Activated naive CD8-positive, alpha-beta T cell treated with anti-CD3 and anti-CD28 coated beads, Interleukin-2, amount 10 ng/mL, durations not matched to agents 7 days and 5 days (primary cell): ENCODE results near the gene FAIM. TPM values are rescaled to one million over a fixed set of nuclear protein-coding genes. Genes with fewer than 3 reads are reported as not detected.
"Not testable (repeated sequence)": the region's sequence is repeated elsewhere in the genome, so short reads cannot be mapped to it uniquely, and the experiment has no call there.

ENCODE experiments used
- ATAC-seq: fragments of 150-1000 bp; cut with Tn5 transposase; one replicate; pipeline ENCODE4 v1.10.0; 2021; ENCODE audit warnings: low read depth, moderate library complexity
- POLR2A ChIA-PET: fragments of 350-600 bp; sonication (Branson Sonifier 250); formaldehyde crosslinking; loops from one replicate; lab custom pipeline; 2021; ENCODE audit warnings: antibody characterized with exemption; lab: Charles Lee
- DNase-seq: peaks from one replicate; pipeline ENCODE4 v3.0.0; 2021
- H3K27ac Mint-ChIP-seq: one replicate; pipeline ENCODE4 v1.8.0; 2022; ENCODE audit warnings: mild to moderate bottlenecking, mixed read lengths
- H3K27me3 Mint-ChIP-seq: one replicate; pipeline ENCODE4 v1.8.0; 2022; ENCODE audit warnings: mild to moderate bottlenecking, moderate library complexity, mixed read lengths
- H3K36me3 Mint-ChIP-seq: one replicate; pipeline ENCODE4 v1.8.0; 2021; ENCODE audit warnings: mild to moderate bottlenecking, mixed read lengths
- H3K4me1 Mint-ChIP-seq: one replicate; pipeline ENCODE4 v1.8.0; 2021; ENCODE audit warnings: mixed read lengths
- H3K4me3 Mint-ChIP-seq: one replicate; pipeline ENCODE4 v1.8.0; 2022; ENCODE audit warnings: mild to moderate bottlenecking, moderate library complexity, mixed read lengths
- H3K9me3 Mint-ChIP-seq: one replicate; pipeline ENCODE4 v1.8.0; 2021; ENCODE audit warnings: mixed read lengths
- total RNA-seq, 2 experiments: library from RNA; stranded (reverse); gene quantifications; one replicate each; pipeline ENCODE4 v1.2.3, GENCODE V29; 2021

The FAIM gene
- total RNA-seq, result 1 to 10 TPM; 2.7 to 5.2 TPM

GRCh38 chr3:138608322-138609135 lies at the start of gene FAIM:
TSS of gene FAIM (plus strand) at chr3:138608771. CDS start at chr3:138619727, 10,956 bp downstream.
- Mint-ChIP-seq H3K27me3 (peaks cover 2% of the 10 kb centered on the region), H3K4me1 (peaks cover 15% of the 10 kb centered on the region), H3K4me3 (peak within 1 kb of the TSS; percentile 91), H3K36me3 (peaks cover 17% of the 10 kb centered on the region), H3K9me3 (peaks cover 7% of the 10 kb centered on the region), H3K27ac (peak within 1 kb of the TSS; percentile 99)
- peak; percentile 84 for DNase-seq
- peak; percentile 80 for ATAC-seq
- POLR2A ChIA-PET, result interaction anchor here (0.6 to 3.9 kb wide), 3 partner anchors 14 to 328 kb away, joined by 3 to 25 read pairs (median 5); partner anchors contain the start of gene CEP70

GRCh38 chr3:138559134-138559533 lies 49.4 kb upstream of the FAIM start:
- H3K36me3 Mint-ChIP-seq, result peaks cover 65% of the 10 kb centered on the region
- H3K4me3 Mint-ChIP-seq, result no peak overlapping the region
- DNase-seq, result no peak
- ATAC-seq, result no peak
- H3K27ac Mint-ChIP-seq, result no peak overlapping the region
- peaks cover 22% of the 10 kb centered on the region for H3K9me3 Mint-ChIP-seq
- H3K4me1 Mint-ChIP-seq, result peaks cover 4% of the 10 kb centered on the region
- POLR2A ChIA-PET, result no interaction called here
- H3K27me3 Mint-ChIP-seq, result no peaks in the 10 kb centered on the region

DNA sequence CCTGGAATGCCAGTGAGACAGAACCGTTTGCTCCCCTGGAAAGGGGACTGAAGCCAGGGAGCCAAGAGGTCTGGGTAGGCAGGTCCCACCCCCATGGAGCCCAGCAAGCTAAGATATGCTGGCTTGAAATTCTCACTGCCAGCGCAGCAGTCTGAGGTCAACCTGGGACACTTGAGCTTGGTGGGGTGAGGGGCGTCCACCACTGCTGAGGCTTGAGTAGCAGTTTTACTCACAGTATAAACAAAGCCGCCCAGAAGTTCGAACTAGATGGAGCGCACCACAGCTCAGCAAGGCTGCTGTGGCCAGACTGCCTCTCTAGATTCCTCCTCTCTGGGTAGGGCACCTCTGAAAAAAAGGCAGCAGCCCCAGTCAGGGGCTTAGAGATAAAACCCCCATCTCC lies 48.1 kb upstream of the FAIM start:
- ATAC-seq (no peak), DNase-seq (no peak)
- peaks cover 21% of the 10 kb centered on the region for H3K9me3 Mint-ChIP-seq
- H3K36me3 Mint-ChIP-seq, result peaks cover 59% of the 10 kb centered on the region
- POLR2A ChIA-PET, result no interaction called here
- H3K4me1 Mint-ChIP-seq, result peaks cover 3% of the 10 kb centered on the region
- no peaks in the 10 kb centered on the region for H3K27me3 Mint-ChIP-seq
- no peak overlapping the region for H3K4me3 Mint-ChIP-seq
- H3K27ac Mint-ChIP-seq, result no peak overlapping the region

DNA sequence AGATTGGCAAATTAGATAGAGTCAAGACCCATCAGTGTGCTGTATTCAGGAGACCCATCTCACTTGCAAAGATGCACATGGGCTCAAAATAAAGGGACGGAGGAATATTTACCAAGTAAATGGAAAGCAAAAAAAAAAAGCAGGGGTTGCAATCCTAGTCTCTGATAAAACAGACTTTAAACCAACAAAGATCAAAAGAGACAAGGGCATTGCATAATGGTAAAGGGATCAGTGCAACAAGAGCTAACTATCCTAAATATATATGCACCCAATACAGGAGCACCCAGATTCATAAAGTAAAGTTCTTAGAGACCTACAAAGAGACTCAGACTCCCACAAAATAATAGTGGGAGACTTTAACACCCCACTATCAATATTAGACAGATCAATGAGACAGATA lies 45.7 kb upstream of the FAIM start:
- Mint-ChIP-seq H3K36me3 (peaks cover 58% of the 10 kb centered on the region), H3K9me3 (peaks cover 18% of the 10 kb centered on the region)
- DNase-seq, H3K27ac Mint-ChIP-seq, H3K4me3 Mint-ChIP-seq, H3K27me3 Mint-ChIP-seq, H3K4me1 Mint-ChIP-seq, POLR2A ChIA-PET, ATAC-seq: not testable (repeated sequence)

GRCh38 chr3:138566293-138566692 lies 42.3 kb upstream of the FAIM start:
- H3K9me3 Mint-ChIP-seq, H3K27me3 Mint-ChIP-seq, POLR2A ChIA-PET, H3K27ac Mint-ChIP-seq, H3K4me1 Mint-ChIP-seq, DNase-seq, ATAC-seq, H3K4me3 Mint-ChIP-seq: not testable (repeated sequence)
- H3K36me3 Mint-ChIP-seq, result peaks cover 43% of the 10 kb centered on the region

GRCh38 chr3:138567403-138567802 lies 41.2 kb upstream of the FAIM start:
- H3K27me3 Mint-ChIP-seq, result no peaks in the 10 kb centered on the region
- H3K9me3 Mint-ChIP-seq, result peaks cover 6% of the 10 kb centered on the region
- POLR2A ChIA-PET, result no interaction called here
- H3K36me3 Mint-ChIP-seq, result peaks cover 43% of the 10 kb centered on the region
- H3K4me1 Mint-ChIP-seq, result peaks cover 6% of the 10 kb centered on the region
- DNase-seq (no peak), ATAC-seq (no peak)
- H3K4me3 Mint-ChIP-seq, result no peak overlapping the region
- H3K27ac Mint-ChIP-seq, result no peak overlapping the region

GRCh38 chr3:138569090-138569489 lies 39.5 kb upstream of the FAIM start:
- no peak overlapping the region for H3K27ac Mint-ChIP-seq
- no peak for ATAC-seq
- no peak for DNase-seq
- H3K4me1 Mint-ChIP-seq, result peaks cover 5% of the 10 kb centered on the region
- POLR2A ChIA-PET, result no interaction called here
- H3K27me3 Mint-ChIP-seq, result no peaks in the 10 kb centered on the region
- peaks cover 52% of the 10 kb centered on the region for H3K36me3 Mint-ChIP-seq
- H3K9me3 Mint-ChIP-seq, result peaks cover 10% of the 10 kb centered on the region
- H3K4me3 Mint-ChIP-seq, result no peak overlapping the region

DNA sequence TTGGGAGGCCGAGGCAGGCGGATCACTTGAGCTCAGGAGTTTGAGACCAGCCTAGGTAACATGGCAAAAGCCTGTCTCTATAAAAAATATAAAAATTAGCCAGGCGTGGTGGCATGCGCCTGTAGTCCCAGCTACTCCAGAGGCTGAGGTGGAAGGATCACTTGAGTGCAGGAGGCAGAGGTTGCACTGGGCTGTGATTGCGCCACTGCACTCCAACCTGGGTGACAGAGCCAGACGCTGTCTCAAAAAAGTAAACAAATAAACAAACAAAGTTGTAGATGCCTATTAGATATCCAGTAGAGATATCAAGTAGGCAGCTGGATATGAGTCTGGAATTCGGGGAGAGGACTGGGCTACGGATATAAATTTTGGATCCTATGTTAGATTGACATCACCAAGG lies 38.9 kb upstream of the FAIM start:
- H3K4me1 Mint-ChIP-seq, H3K27ac Mint-ChIP-seq, POLR2A ChIA-PET, DNase-seq, H3K27me3 Mint-ChIP-seq, H3K9me3 Mint-ChIP-seq, H3K4me3 Mint-ChIP-seq, ATAC-seq: not testable (repeated sequence)
- H3K36me3 Mint-ChIP-seq, result peaks cover 50% of the 10 kb centered on the region

DNA sequence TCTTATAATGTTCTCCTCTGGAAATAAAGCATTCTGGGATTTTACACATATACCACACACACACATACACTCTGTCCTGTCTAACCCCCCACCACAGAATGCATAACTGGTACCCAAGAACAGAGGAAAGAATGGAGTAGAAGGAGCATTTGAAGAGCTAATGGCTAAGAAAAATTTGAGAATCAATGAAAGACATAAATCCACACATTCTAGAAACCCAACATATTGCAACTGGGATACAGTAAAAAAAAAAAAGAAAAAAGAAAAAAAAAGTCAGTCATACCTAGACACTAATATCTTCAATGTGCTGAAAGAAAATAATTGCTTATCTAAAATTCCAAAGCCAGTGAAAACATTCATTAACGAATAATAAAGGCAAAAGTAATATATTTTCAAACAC lies 35.4 kb upstream of the FAIM start:
- POLR2A ChIA-PET, result no interaction called here
- H3K27ac Mint-ChIP-seq, result no peak overlapping the region
- no peaks in the 10 kb centered on the region for H3K27me3 Mint-ChIP-seq
- H3K36me3 Mint-ChIP-seq, result peaks cover 58% of the 10 kb centered on the region
- H3K9me3 Mint-ChIP-seq, result peaks cover 15% of the 10 kb centered on the region
- H3K4me3 Mint-ChIP-seq, result no peak overlapping the region
- DNase-seq (no peak), ATAC-seq (no peak)
- peaks cover 14% of the 10 kb centered on the region for H3K4me1 Mint-ChIP-seq

DNA sequence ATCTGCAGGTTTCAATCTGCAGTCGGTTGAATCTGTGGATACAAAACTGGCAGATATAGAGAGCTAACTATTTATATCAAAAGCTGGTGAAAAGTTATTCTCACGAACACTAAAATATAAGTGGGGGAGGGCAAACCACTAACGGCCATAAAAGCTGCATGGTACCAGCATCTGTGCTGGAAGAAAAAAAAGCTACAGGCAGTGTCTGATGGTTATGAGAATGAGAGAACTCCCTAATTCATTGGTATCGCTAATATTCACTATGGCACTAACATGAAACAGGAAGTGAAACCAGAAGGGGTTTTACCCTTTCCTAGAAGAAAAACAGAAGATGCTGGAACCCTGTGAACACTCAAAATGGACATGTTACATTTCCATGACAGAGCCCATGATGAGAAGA lies 30.4 kb upstream of the FAIM start:
- POLR2A ChIA-PET, result interaction anchor here (1.7 kb wide), 1 partner anchor 16 kb away, joined by 13 read pairs; the partner anchor contains the start of gene CEP70
- Mint-ChIP-seq H3K4me3 (peak overlapping the region; percentile 78), H3K9me3 (peaks cover 11% of the 10 kb centered on the region), H3K4me1 (peaks cover 26% of the 10 kb centered on the region), H3K36me3 (peaks cover 48% of the 10 kb centered on the region), H3K27ac (peak overlapping the region; percentile 94), H3K27me3 (no peaks in the 10 kb centered on the region)
- peak; percentile 58 for ATAC-seq
- no peak for DNase-seq

- peaks cover 9% of the 10 kb centered on the region for H3K9me3 Mint-ChIP-seq
- POLR2A ChIA-PET, result interaction anchor here (1.3 kb wide), 1 partner anchor 15 kb away, joined by 7 read pairs; the partner anchor contains the start of gene CEP70
- peak overlapping the region; percentile 94 for H3K27ac Mint-ChIP-seq
- H3K4me1 Mint-ChIP-seq, result peaks cover 32% of the 10 kb centered on the region
- ATAC-seq (peak; percentile 33), DNase-seq (no peak)
- peak overlapping the region; percentile 78 for H3K4me3 Mint-ChIP-seq
- H3K27me3 Mint-ChIP-seq, result no peaks in the 10 kb centered on the region
- H3K36me3 Mint-ChIP-seq, result peaks cover 39% of the 10 kb centered on the region
Observed at GRCh38 chr3:138578961-138579574, 29.5 kb upstream of the FAIM start.

DNA sequence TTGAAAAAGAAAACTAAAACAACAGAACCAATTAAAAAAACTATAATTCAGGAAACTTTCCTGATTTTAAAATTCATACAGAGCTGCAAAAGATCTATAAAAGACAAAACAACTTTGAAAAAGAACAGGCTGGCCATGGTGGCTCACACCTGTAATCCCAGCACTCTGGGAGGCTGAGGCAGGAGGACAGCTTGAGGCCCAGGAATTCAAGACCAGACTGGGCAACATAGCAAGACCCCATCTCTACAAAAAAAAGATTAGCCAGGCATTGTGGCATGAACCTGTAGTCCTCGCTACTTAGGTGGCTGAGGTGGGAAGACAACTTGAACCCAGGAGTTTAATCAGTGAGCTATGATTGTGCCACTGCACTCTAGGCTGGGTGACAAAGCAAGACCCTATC lies 21.2 kb upstream of the FAIM start:
- H3K9me3 Mint-ChIP-seq, result peaks cover 3% of the 10 kb centered on the region
- H3K36me3 Mint-ChIP-seq, result peaks cover 23% of the 10 kb centered on the region
- no peak overlapping the region for H3K27ac Mint-ChIP-seq
- no peaks in the 10 kb centered on the region for H3K27me3 Mint-ChIP-seq
- no peak for ATAC-seq
- H3K4me3 Mint-ChIP-seq, result no peak overlapping the region
- DNase-seq, result no peak
- POLR2A ChIA-PET, result no interaction called here
- H3K4me1 Mint-ChIP-seq, result peaks cover 17% of the 10 kb centered on the region

DNA sequence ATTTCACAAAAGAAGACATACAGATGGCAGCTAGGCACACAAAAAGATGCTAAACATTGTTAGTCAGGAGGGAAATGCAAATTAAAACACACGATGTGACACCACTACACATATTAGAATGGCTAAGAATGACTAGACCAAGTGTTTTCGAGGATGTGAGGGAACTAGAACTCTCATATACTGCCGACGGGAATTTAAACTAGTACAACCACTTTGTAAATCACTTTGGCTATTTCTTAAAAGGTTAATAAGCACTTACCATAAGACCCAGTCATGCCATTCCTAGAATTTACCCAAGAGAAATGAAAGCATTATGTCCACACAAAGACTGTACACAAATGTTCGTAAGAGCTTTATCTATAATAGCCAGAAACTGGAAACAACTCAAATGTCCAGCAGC lies 20.1 kb upstream of the FAIM start:
- H3K27ac Mint-ChIP-seq, result no peak overlapping the region
- POLR2A ChIA-PET, result no interaction called here

DNA sequence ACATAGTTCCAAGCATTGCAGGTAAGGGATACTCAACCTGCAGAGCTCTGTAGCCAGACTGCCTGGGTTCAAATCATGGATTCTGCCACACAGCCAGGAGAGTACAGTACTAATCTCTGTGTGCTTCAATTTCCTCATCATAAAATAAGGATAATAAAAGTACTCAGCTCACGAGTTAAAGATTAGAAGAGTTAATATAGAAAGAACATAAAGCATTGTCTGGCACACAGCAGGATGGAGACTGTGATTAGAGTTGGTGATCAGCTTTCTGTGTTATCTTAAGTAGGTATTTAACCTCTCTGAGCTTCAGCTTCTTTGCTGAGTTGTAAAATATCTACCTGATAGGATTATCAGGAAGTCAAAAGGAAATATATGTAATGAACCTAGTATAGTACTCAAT lies 17.2 kb upstream of the FAIM start:
- H3K4me3 Mint-ChIP-seq, result no peak overlapping the region
- ATAC-seq, result no peak
- H3K27me3 Mint-ChIP-seq, result no peaks in the 10 kb centered on the region
- DNase-seq, result no peak
- no peak overlapping the region for H3K27ac Mint-ChIP-seq
- POLR2A ChIA-PET, result no interaction called here
- H3K4me1 Mint-ChIP-seq, result peaks cover 19% of the 10 kb centered on the region
- peaks cover 1% of the 10 kb centered on the region for H3K9me3 Mint-ChIP-seq
- peaks cover 11% of the 10 kb centered on the region for H3K36me3 Mint-ChIP-seq

More for the DNA sequence above, 20.1 kb upstream of the FAIM start:
- no peak overlapping the region for H3K4me3 Mint-ChIP-seq
- peaks cover 3% of the 10 kb centered on the region for H3K9me3 Mint-ChIP-seq
- ATAC-seq (no peak), DNase-seq (no peak)
- H3K36me3 Mint-ChIP-seq, result peaks cover 20% of the 10 kb centered on the region
- H3K4me1 Mint-ChIP-seq, result peaks cover 20% of the 10 kb centered on the region
- no peaks in the 10 kb centered on the region for H3K27me3 Mint-ChIP-seq
